ENCODE measurements around the gene COMTD1.
"Not testable (repeated sequence)": the region's sequence is repeated elsewhere in the genome, so short reads cannot be mapped to it uniquely, and the experiment has no call there.

DNA sequence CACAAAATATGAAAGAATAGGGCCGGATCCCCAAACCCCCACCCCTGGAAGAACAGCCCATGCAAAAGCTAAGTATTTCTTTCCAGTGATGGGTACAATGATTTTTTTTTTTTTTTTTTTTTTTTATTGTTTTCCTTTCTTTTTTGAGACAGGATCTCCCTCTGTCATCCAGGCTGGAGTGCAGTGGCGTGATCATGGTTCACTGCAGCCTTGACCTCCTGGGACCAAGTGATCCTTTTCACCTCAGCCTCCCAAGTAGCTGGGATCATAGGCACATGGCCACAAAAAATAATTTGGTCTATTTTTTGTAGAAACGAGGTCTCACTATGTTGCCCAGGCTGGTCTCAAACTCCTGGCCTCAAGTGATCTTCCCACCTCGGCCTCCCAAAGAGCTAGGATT lies 41.1 kb downstream of the COMTD1 start:
- TF ChIP-seq, protein P1, sequence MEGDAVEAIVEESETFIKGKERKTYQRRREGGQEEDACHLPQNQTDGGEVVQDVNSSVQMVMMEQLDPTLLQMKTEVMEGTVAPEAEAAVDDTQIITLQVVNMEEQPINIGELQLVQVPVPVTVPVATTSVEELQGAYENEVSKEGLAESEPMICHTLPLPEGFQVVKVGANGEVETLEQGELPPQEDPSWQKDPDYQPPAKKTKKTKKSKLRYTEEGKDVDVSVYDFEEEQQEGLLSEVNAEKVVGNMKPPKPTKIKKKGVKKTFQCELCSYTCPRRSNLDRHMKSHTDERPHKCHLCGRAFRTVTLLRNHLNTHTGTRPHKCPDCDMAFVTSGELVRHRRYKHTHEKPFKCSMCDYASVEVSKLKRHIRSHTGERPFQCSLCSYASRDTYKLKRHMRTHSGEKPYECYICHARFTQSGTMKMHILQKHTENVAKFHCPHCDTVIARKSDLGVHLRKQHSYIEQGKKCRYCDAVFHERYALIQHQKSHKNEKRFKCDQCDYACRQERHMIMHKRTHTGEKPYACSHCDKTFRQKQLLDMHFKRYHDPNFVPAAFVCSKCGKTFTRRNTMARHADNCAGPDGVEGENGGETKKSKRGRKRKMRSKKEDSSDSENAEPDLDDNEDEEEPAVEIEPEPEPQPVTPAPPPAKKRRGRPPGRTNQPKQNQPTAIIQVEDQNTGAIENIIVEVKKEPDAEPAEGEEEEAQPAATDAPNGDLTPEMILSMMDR (IDR thresholded peaks at IDR 0.05) = not testable (repeated sequence)
- TF ChIP-seq POLR2AphosphoS5, POLR2A (IDR thresholded peaks at IDR 0.05): not testable (repeated sequence)

All from sigmoid colon (tissue), 4 donors.